Uterus (tissue), 4 donors: Measurements from ENCODE around the gene SRGN. TPM values are rescaled to one million over a fixed set of nuclear protein-coding genes. Genes with fewer than 3 reads are reported as not detected.

Experiments
- DNase-seq, 2 donors: peaks; one replicate each; pipeline ENCODE4 v3.0.0-alpha.2; 2019 to 2020
- H3K27ac ChIP-seq, 2 donors: fragments of 200-600 bp; sonication (generic); 1 replicate in 1 of 2; 2 replicates in 1 of 2; pipeline ENCODE4 v1.5.1; 2016 to 2018
- H3K27me3 ChIP-seq, 2 donors: fragments of 200-600 bp; sonication (generic); one replicate each; pipeline ENCODE4 v1.5.1; 2018 to 2019; ENCODE audit warnings: control low read depth in 1 of 2
- H3K36me3 ChIP-seq, 2 donors: fragments of 200-600 bp; sonication (generic); one replicate each; pipeline ENCODE4 v1.5.1; 2019; ENCODE audit warnings: control low read depth in 1 of 2
- H3K4me1 ChIP-seq, 2 donors: fragments of 200-600 bp; sonication (generic); one replicate each; pipeline ENCODE4 v1.5.1; 2018 to 2019; ENCODE audit warnings: control low read depth in 1 of 2
- H3K4me3 ChIP-seq, 2 donors: fragments of 200-600 bp; sonication (generic); 1 replicate in 1 of 2; 2 replicates in 1 of 2; pipeline ENCODE4 v1.5.1; 2018 to 2019; ENCODE audit warnings: mild to moderate bottlenecking in 1 of 2
- H3K9me3 ChIP-seq, 2 donors: fragments of 200-600 bp; sonication (generic); one replicate each; pipeline ENCODE4 v1.5.1; 2019; ENCODE audit warnings: control low read depth in 1 of 2
- CTCF ChIP-seq, 4 experiments: fragments of 200-600 bp in 2 of 4; fragments of 450-650 bp in 2 of 4; sonication (generic) in 2 of 4; IDR thresholded peaks; one replicate each; pipeline ENCODE4 v1.5.1; 2016 to 2019; ENCODE audit warnings: antibody characterized with exemption in 4 of 4, mild to moderate bottlenecking in 2 of 4, moderate library complexity in 1 of 4
- POLR2A ChIP-seq, 2 donors: fragments of 450-650 bp; IDR thresholded peaks; one replicate each; pipeline ENCODE4 v1.6.1; 2016; ENCODE audit warnings: antibody characterized with exemption in 2 of 2, mild to moderate bottlenecking in 1 of 2, moderate library complexity in 1 of 2
- intact Hi-C: fragments of 100-400 bp; cut with DNase I; formaldehyde crosslinking; loops from one replicate; pipeline ENCODE4 v1.15.1; 2023; ENCODE audit warnings: low total_unique reads
- total RNA-seq, 4 donors: library from RNA; depleted of rRNA in 3 of 4; stranded (reverse); fragments of >200 nt in 3 of 4; gene quantifications; one replicate each; pipeline versions ENCODE4 v1.1.0 to v1.2.4, GENCODE V29; 2014 to 2023
- donor health status: DM: yes; HTN: yes; CAD: no.

Gene SRGN
- total RNA-seq, 4 donors from 2014 or later, result 36.9 to 281 (median 120) TPM

- H3K36me3 ChIP-seq, result no peaks in the 10 kb centered on the region
- no peaks in the 10 kb centered on the region for H3K4me1 ChIP-seq
- H3K4me3 ChIP-seq, result no peak overlapping the region
- no peak for DNase-seq
- peak overlapping the region; percentile 70 to 94 for H3K27ac ChIP-seq
- H3K27me3 ChIP-seq, result no peaks in the 10 kb centered on the region
- H3K9me3 ChIP-seq, result no peaks in the 10 kb centered on the region
- TF ChIP-seq CTCF (IDR thresholded peaks at IDR 0.05) (no peak), POLR2A (IDR thresholded peaks at IDR 0.05) (no peak)
- intact Hi-C loops, result no loop called here
Observed at GRCh38 chr10:69090685-69091084, 2.8 kb downstream of the SRGN start.

- peak overlapping the region in 1 of 2 donors; percentile 94 for H3K27ac ChIP-seq
- H3K4me3 ChIP-seq, result no peak overlapping the region
- no peaks in the 10 kb centered on the region for H3K4me1 ChIP-seq
- TF ChIP-seq CTCF (IDR thresholded peaks at IDR 0.05), result no peak
- TF ChIP-seq POLR2A (IDR thresholded peaks at IDR 0.05), result no peak
- no peaks in the 10 kb centered on the region for H3K27me3 ChIP-seq
- DNase-seq, result no peak
- no peaks in the 10 kb centered on the region for H3K36me3 ChIP-seq
- intact Hi-C loops, result no loop called here
- H3K9me3 ChIP-seq, result no peaks in the 10 kb centered on the region
Observed at GRCh38 chr10:69091143-69091651, 3.3 kb downstream of the SRGN start.

- intact Hi-C loops, result no loop called here
Observed at GRCh38 chr10:69092959-69093850, 5.3 kb downstream of the SRGN start.

GRCh38 chr10:69093933-69094332 lies 6.0 kb downstream of the SRGN start:
- Histone ChIP-seq H3K36me3 (no peaks in the 10 kb centered on the region), H3K27ac (no peak overlapping the region), H3K4me1 (no peaks in the 10 kb centered on the region), H3K9me3 (no peaks in the 10 kb centered on the region), H3K4me3 (no peak overlapping the region), H3K27me3 (no peaks in the 10 kb centered on the region)
- DNase-seq, result no peak
- intact Hi-C loops, result no loop called here
- TF ChIP-seq POLR2A (IDR thresholded peaks at IDR 0.05), result no peak
- no peak for TF ChIP-seq CTCF (IDR thresholded peaks at IDR 0.05)

More at GRCh38 chr10:69092959-69093850, 5.3 kb downstream of the SRGN start:
- Histone ChIP-seq H3K27me3 (no peaks in the 10 kb centered on the region), H3K9me3 (no peaks in the 10 kb centered on the region), H3K4me3 (no peak overlapping the region), H3K36me3 (no peaks in the 10 kb centered on the region), H3K4me1 (no peaks in the 10 kb centered on the region), H3K27ac (no peak overlapping the region)
- DNase-seq, result peak; percentile 61 to 86
- TF ChIP-seq CTCF (IDR thresholded peaks at IDR 0.05), result peak; percentile 66 to 88 (median 74)
- TF ChIP-seq POLR2A (IDR thresholded peaks at IDR 0.05), result no peak

GRCh38 chr10:69096045-69096444 lies 8.1 kb downstream of the SRGN start:
- no peak overlapping the region for H3K27ac ChIP-seq
- H3K27me3 ChIP-seq, result no peaks in the 10 kb centered on the region
- no peaks in the 10 kb centered on the region for H3K9me3 ChIP-seq
- intact Hi-C loops, result no loop called here
- no peaks in the 10 kb centered on the region for H3K36me3 ChIP-seq
- H3K4me1 ChIP-seq, result no peaks in the 10 kb centered on the region
- no peak for TF ChIP-seq CTCF (IDR thresholded peaks at IDR 0.05)
- TF ChIP-seq POLR2A (IDR thresholded peaks at IDR 0.05), result no peak
- H3K4me3 ChIP-seq, result no peak overlapping the region
- DNase-seq, result no peak
